ENCODE measurements around the gene ZNF580. TPM values are rescaled to one million over a fixed set of nuclear protein-coding genes. Genes with fewer than 3 reads are reported as not detected.

Gene ZNF580
- total RNA-seq, 1 donor from 2014 or later: 81.2 TPM

GRCh38 chr19:55668603-55669348 lies 28.0 kb downstream of the ZNF580 start:
- Mint-ChIP-seq H3K4me1 (peaks cover 22% of the 10 kb centered on the region), H3K27ac (no peak overlapping the region), H3K36me3 (ENCODE audit: low read depth) (peaks cover 85% of the 10 kb centered on the region), H3K27me3 (no peaks in the 10 kb centered on the region), H3K4me3 (no peak overlapping the region), H3K9me3 (no peaks in the 10 kb centered on the region)
- no peak for TF ChIP-seq CTCF (IDR thresholded peaks at IDR 0.05)
- no peak for ATAC-seq (ENCODE audit: low read depth)
- no peak for DNase-seq
- intact Hi-C loops (cut with micrococcal nuclease): no loop called here
- CTCF ChIA-PET: interaction anchor here (1.6 kb wide), 1 partner anchor 36 kb away, joined by 4 read pairs; no protein-coding TSS in a partner anchor
- POLR2A ChIA-PET: interaction anchor here (0.5 to 2.2 kb wide), 2 partner anchors 12 to 34 kb away, joined by 5 to 7 read pairs; no protein-coding TSS in a partner anchor

GRCh38 chr19:55669418-55670279 lies 28.8 kb downstream of the ZNF580 start:
- no peak overlapping the region for H3K4me3 Mint-ChIP-seq
- CTCF ChIA-PET: no interaction called here
- H3K9me3 Mint-ChIP-seq: no peaks in the 10 kb centered on the region
- intact Hi-C loops (cut with micrococcal nuclease): no loop called here
- no peak for ATAC-seq (ENCODE audit: low read depth)
- peaks cover 26% of the 10 kb centered on the region for H3K4me1 Mint-ChIP-seq
- no peak overlapping the region for H3K27ac Mint-ChIP-seq
- DNase-seq: no peak
- H3K27me3 Mint-ChIP-seq: no peaks in the 10 kb centered on the region
- peaks cover 81% of the 10 kb centered on the region for H3K36me3 Mint-ChIP-seq (ENCODE audit: low read depth)
- TF ChIP-seq CTCF (IDR thresholded peaks at IDR 0.05): no peak
- POLR2A ChIA-PET: no interaction called here

GRCh38 chr19:55670280-55671053 lies 29.7 kb downstream of the ZNF580 start:
- H3K36me3 Mint-ChIP-seq (ENCODE audit: low read depth): peaks cover 78% of the 10 kb centered on the region
- no peak overlapping the region for H3K4me3 Mint-ChIP-seq
- no peaks in the 10 kb centered on the region for H3K9me3 Mint-ChIP-seq
- DNase-seq (no peak), ATAC-seq (ENCODE audit: low read depth) (no peak)
- no peaks in the 10 kb centered on the region for H3K27me3 Mint-ChIP-seq
- intact Hi-C loops (cut with micrococcal nuclease): no loop called here
- ChIA-PET CTCF (interaction anchor here (0.8 to 1.9 kb wide), 6 partner anchors 13 to 529 kb away, joined by 3 to 21 read pairs (median 5); partner anchors contain the start of gene U2AF2), POLR2A (interaction anchor here (0.9 to 1.8 kb wide), 2 partner anchors 16 to 28 kb away, joined by 4 to 10 read pairs; partner anchors contain the start of gene U2AF2)
- H3K4me1 Mint-ChIP-seq: peaks cover 27% of the 10 kb centered on the region
- no peak for TF ChIP-seq CTCF (IDR thresholded peaks at IDR 0.05)
- no peak overlapping the region for H3K27ac Mint-ChIP-seq

- no peak for DNase-seq
- H3K36me3 Mint-ChIP-seq (ENCODE audit: low read depth): peaks cover 76% of the 10 kb centered on the region
- H3K27me3 Mint-ChIP-seq: no peaks in the 10 kb centered on the region
- intact Hi-C loops (cut with micrococcal nuclease): no loop called here
- H3K4me3 Mint-ChIP-seq: no peak overlapping the region
- H3K4me1 Mint-ChIP-seq: peaks cover 32% of the 10 kb centered on the region
- POLR2A ChIA-PET: interaction anchor here (0.9 to 1.8 kb wide), 2 partner anchors 16 to 28 kb away, joined by 4 to 10 read pairs; partner anchors contain the start of gene U2AF2
- TF ChIP-seq CTCF (IDR thresholded peaks at IDR 0.05): no peak
- CTCF ChIA-PET: interaction anchor here (0.8 to 1.9 kb wide), 7 partner anchors 14 to 530 kb away, joined by 3 to 21 read pairs (median 5); partner anchors contain the start of gene U2AF2
- ATAC-seq (ENCODE audit: low read depth): no peak
- no peak overlapping the region for H3K27ac Mint-ChIP-seq
- no peaks in the 10 kb centered on the region for H3K9me3 Mint-ChIP-seq
Measured at GRCh38 chr19:55671054-55671378, 30.2 kb downstream of the ZNF580 start.

All from activated B cell treated with CpG ODN at 0.5 μM for 24 hours (primary cell).